Panc1 (cell line): ENCODE results near the gene SLC2A11. TPM values are rescaled to one million over a fixed set of nuclear protein-coding genes. Genes with fewer than 3 reads are reported as not detected.

Experiments
- ATAC-seq: fragments of 200-7000 bp; cut with Tn5 transposase; 2 replicates; pipeline ENCODE4 v1.9.1; 2020; ENCODE audit warnings: mild to moderate bottlenecking, moderate library complexity
- BruUV-seq: library from RNA; stranded (reverse); fragments of 400-500 nt; replicated peaks from 2 replicates; lab custom pipeline; 2021; lab: Mats Ljungman, UMichigan
- CTCF ChIA-PET: fragments of 300-600 bp; sonication (Branson Sonifier 250); formaldehyde crosslinking; loops from one replicate; lab custom pipeline; 2022; ENCODE audit warnings: antibody characterized with exemption; lab: Charles Lee
- POLR2A ChIA-PET: fragments of 300-600 bp; sonication (Branson Sonifier 250); formaldehyde crosslinking; loops from one replicate; lab custom pipeline; 2022; ENCODE audit warnings: antibody characterized with exemption; lab: Charles Lee
- DNase-seq: peaks from one replicate; pipeline ENCODE4 v3.0.0-alpha.2; 2010; ENCODE audit warnings: low read depth, low spot score
- H3K27ac ChIP-seq: 2 replicates; pipeline ENCODE4 v1.5.1; 2011; ENCODE audit warnings: mild to moderate bottlenecking, low read length, inconsistent platforms
- H3K27me3 ChIP-seq: fragments of 200-500 bp; sonication (Bioruptor generic); 2 replicates; pipeline ENCODE4 v1.6.0; 2014; ENCODE audit warnings: low read length, inconsistent platforms; ENCODE audit not compliant: control insufficient read depth, insufficient read depth
- H3K36me3 ChIP-seq: fragments of 200-500 bp; sonication (Bioruptor generic); 2 replicates; pipeline ENCODE4 v1.5.1; 2014; ENCODE audit warnings: inconsistent platforms, mild to moderate bottlenecking, low read length, moderate library complexity; ENCODE audit not compliant: control insufficient read depth, insufficient read depth
- H3K4me1 ChIP-seq: 2 replicates; pipeline ENCODE4 v1.5.1; 2011; ENCODE audit warnings: inconsistent platforms, mild to moderate bottlenecking, low read length, moderate library complexity; ENCODE audit not compliant: control insufficient read depth, insufficient read depth
- H3K4me3 ChIP-seq, 2 experiments: 2 replicates each; pipeline ENCODE4 v1.5.1; 2011 to 2012; ENCODE audit warnings: low read depth in 2 of 2, low read length in 2 of 2, mild to moderate bottlenecking in 2 of 2, inconsistent platforms in 1 of 2, moderate library complexity in 1 of 2
- H3K9me3 ChIP-seq: fragments of 200-500 bp; sonication (Bioruptor generic); 2 replicates; pipeline ENCODE4 v1.5.1; 2014; ENCODE audit warnings: low read depth, mild to moderate bottlenecking, inconsistent platforms, low read length, moderate library complexity; ENCODE audit not compliant: control insufficient read depth, insufficient read depth
- POLR2AphosphoS5 ChIP-seq: IDR thresholded peaks from 2 replicates; pipeline ENCODE4 v1.6.1; 2012; ENCODE audit warnings: mild to moderate bottlenecking, low read depth, low read length, moderate library complexity
- SIN3A ChIP-seq: IDR thresholded peaks from 2 replicates; pipeline ENCODE4 v1.6.1; 2012; ENCODE audit warnings: low read depth, mild to moderate bottlenecking, low read length, moderate library complexity, borderline replicate concordance; ENCODE audit not compliant: insufficient read depth
- TCF7L2 ChIP-seq: IDR thresholded peaks from 2 replicates; pipeline ENCODE4 v1.6.1; 2011; ENCODE audit warnings: mild to moderate bottlenecking, low read depth, low read length, inconsistent platforms
- in situ Hi-C: cut with HindIII; loops from 2 replicates; pipeline ENCODE4 v1.10.0; 2016; ENCODE audit warnings: low sequenced_read_pairs, low pct_unique_long_range_greater_than_20kb
- intact Hi-C: fragments of 100-400 bp; cut with micrococcal nuclease; formaldehyde crosslinking; loops from one replicate; pipeline ENCODE4 v1.10.0; 2022; ENCODE audit not compliant: unreplicated experiment
- total RNA-seq: library from RNA; stranded (reverse); gene quantifications from one replicate; pipeline ENCODE4 v1.2.1, GENCODE V29; 2021; ENCODE audit not compliant: unreplicated experiment
- TF ChIP-seq, protein P1 (sequence below), 2 experiments: IDR thresholded peaks; 2 replicates each; pipeline ENCODE4 v1.6.1; 2011 to 2012; ENCODE audit warnings: low read depth in 2 of 2, control low read depth in 1 of 2, low read length in 1 of 2, mild to moderate bottlenecking in 1 of 2, moderate library complexity in 1 of 2; ENCODE audit not compliant: insufficient read depth in 1 of 2
- TF ChIP-seq, protein P2 (sequence below): fragments of 450-650 bp; IDR thresholded peaks from 2 replicates; pipeline ENCODE4 v1.5.1; 2017; ENCODE audit warnings: mild to moderate bottlenecking

Gene SLC2A11
- total RNA-seq, 1 experiment from 2014 or later = 33.8 TPM

DNA sequence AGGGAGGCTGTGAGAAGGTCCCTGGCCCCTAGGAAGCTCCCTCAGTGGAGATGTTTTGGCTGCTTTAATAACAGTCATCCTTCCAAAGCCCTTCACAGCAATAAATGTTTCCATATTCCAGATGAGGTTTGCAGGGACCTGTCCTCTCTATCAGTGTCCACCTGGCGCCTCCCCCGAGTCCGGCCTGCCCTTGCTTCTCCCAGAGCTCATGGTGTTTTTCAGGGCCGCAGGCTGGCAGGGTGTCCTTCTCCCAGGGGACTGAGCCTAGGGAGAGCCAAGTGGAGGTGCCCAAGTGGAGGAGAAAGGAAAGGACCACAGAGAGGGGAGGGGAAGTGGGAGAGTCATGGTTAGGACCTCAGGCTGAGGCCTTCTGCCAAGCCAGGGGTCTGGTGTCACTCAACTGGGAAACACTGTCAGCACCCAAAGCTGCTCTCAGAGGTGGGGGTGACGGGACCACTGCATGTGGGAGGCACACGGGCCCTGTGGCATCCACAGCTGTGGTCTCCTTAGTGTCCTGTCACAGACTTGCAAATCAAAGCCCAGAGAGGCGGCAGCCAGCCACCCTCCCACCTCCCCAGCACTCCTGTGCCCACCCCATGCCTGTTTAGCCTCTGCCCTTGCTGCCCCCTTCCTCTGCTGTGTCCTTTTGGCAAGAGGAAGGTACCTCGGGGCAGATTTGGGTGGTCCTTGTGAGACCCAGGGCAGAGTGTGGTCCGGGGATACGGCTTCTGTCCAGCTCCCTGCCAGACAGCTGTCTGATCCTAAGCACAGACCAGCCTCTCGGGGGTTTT, 25.3 kb upstream of the SLC2A11 start:
- no peaks in the 10 kb centered on the region for H3K36me3 ChIP-seq
- no peak for DNase-seq
- H3K4me1 ChIP-seq = no peaks in the 10 kb centered on the region
- ChIA-PET CTCF (no interaction called here), POLR2A (no interaction called here)
- H3K27me3 ChIP-seq = no peaks in the 10 kb centered on the region
- no peak overlapping the region for H3K4me3 ChIP-seq
- no peaks in the 10 kb centered on the region for H3K9me3 ChIP-seq
- BruUV-seq = no TSS peak
- in situ Hi-C loops (no loop called here), intact Hi-C loops (no loop called here)
- ATAC-seq = no peak
- H3K27ac ChIP-seq = no peak overlapping the region
- TF ChIP-seq SIN3A = no peak

DNA sequence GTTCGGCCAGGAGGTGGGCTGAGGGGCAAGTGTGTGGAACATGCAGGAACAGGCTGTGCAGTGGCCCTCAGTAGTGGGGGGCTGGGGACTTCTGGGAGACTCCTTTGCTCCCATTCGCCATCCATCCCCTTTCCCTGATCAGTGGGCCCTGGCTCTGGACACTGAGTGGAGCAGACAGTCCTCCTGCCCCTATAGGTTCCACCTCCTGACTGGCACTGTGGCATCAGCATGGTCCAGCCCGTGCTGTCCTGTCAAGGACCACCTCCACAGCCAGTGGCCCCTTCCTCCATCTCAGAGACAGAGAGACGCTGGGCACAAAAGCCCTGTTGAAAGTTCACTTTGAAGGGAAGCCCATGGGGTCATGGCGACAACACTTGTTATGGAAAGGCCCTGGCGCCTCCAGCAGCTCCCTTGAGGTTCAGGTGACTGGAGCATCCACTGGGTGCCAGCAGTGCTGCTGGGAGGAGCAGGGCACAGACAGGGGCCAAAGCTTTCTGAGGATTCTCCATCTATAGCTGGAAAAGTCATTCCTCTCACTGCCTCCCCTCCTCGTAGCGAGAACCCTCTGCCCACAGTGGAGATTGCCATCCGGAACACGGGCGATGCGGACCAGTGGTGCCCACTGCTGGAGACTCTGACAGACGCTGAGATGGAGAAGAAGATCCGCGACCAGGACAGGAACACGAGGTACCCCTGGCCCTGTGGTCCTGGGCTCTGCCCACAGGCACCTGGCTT, 24.5 kb upstream of the SLC2A11 start:
- Histone ChIP-seq H3K9me3 (no peaks in the 10 kb centered on the region), H3K36me3 (no peaks in the 10 kb centered on the region), H3K4me1 (no peaks in the 10 kb centered on the region), H3K27ac (no peak overlapping the region), H3K4me3 (no peak overlapping the region), H3K27me3 (no peaks in the 10 kb centered on the region)
- TF ChIP-seq POLR2AphosphoS5 (no peak), TCF7L2 (no peak), SIN3A (no peak)
- TF ChIP-seq, protein P1, sequence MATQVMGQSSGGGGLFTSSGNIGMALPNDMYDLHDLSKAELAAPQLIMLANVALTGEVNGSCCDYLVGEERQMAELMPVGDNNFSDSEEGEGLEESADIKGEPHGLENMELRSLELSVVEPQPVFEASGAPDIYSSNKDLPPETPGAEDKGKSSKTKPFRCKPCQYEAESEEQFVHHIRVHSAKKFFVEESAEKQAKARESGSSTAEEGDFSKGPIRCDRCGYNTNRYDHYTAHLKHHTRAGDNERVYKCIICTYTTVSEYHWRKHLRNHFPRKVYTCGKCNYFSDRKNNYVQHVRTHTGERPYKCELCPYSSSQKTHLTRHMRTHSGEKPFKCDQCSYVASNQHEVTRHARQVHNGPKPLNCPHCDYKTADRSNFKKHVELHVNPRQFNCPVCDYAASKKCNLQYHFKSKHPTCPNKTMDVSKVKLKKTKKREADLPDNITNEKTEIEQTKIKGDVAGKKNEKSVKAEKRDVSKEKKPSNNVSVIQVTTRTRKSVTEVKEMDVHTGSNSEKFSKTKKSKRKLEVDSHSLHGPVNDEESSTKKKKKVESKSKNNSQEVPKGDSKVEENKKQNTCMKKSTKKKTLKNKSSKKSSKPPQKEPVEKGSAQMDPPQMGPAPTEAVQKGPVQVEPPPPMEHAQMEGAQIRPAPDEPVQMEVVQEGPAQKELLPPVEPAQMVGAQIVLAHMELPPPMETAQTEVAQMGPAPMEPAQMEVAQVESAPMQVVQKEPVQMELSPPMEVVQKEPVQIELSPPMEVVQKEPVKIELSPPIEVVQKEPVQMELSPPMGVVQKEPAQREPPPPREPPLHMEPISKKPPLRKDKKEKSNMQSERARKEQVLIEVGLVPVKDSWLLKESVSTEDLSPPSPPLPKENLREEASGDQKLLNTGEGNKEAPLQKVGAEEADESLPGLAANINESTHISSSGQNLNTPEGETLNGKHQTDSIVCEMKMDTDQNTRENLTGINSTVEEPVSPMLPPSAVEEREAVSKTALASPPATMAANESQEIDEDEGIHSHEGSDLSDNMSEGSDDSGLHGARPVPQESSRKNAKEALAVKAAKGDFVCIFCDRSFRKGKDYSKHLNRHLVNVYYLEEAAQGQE (IDR thresholded peaks at IDR 0.05; ENCODE audit: insufficient read depth in 1 of 2, low read depth in 2 of 2, low read length in 1 of 2) = no peak
- TF ChIP-seq, protein P2, sequence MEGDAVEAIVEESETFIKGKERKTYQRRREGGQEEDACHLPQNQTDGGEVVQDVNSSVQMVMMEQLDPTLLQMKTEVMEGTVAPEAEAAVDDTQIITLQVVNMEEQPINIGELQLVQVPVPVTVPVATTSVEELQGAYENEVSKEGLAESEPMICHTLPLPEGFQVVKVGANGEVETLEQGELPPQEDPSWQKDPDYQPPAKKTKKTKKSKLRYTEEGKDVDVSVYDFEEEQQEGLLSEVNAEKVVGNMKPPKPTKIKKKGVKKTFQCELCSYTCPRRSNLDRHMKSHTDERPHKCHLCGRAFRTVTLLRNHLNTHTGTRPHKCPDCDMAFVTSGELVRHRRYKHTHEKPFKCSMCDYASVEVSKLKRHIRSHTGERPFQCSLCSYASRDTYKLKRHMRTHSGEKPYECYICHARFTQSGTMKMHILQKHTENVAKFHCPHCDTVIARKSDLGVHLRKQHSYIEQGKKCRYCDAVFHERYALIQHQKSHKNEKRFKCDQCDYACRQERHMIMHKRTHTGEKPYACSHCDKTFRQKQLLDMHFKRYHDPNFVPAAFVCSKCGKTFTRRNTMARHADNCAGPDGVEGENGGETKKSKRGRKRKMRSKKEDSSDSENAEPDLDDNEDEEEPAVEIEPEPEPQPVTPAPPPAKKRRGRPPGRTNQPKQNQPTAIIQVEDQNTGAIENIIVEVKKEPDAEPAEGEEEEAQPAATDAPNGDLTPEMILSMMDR = no peak
- intact Hi-C loops (no loop called here), in situ Hi-C loops (no loop called here)
- ChIA-PET CTCF (no interaction called here), POLR2A (no interaction called here)
- no TSS peak for BruUV-seq
- no peak for DNase-seq
- ATAC-seq = no peak
